Spleen (tissue), 11 donors: ENCODE measurements around the gene SRSF2. TPM values are rescaled to one million over a fixed set of nuclear protein-coding genes. Genes with fewer than 3 reads are reported as not detected.

Experiments
- DNase-seq: peaks from one replicate; pipeline ENCODE4 v3.0.0-alpha.2; 2020
- H3K27ac ChIP-seq, 8 donors: fragments of 200-600 bp; sonication (generic) in 7 of 8; 1 replicate in 4 of 8; 2 replicates in 4 of 8; pipeline versions ENCODE4 v1.5.0 to v1.8.0; 2016 to 2021; ENCODE audit warnings: inconsistent platforms in 4 of 8, mild to moderate bottlenecking in 4 of 8, moderate library complexity in 1 of 8
- H3K27me3 ChIP-seq, 7 donors: fragments of 200-600 bp; sonication (generic) in 6 of 7; replicated peaks in 1 of 7; 1 replicate in 4 of 7; 2 replicates in 3 of 7; pipeline versions ENCODE4 v1.5.0 to v1.8.0; 2016 to 2021; ENCODE audit warnings: inconsistent platforms in 3 of 7, mild to moderate bottlenecking in 1 of 7
- H3K36me3 ChIP-seq, 6 donors: fragments of 200-600 bp; sonication (generic) in 5 of 6; 1 replicate in 4 of 6; 2 replicates in 2 of 6; pipeline versions ENCODE4 v1.5.0 to v1.8.0; 2016 to 2021; ENCODE audit warnings: inconsistent platforms in 2 of 6
- H3K4me1 ChIP-seq, 6 donors: fragments of 200-600 bp; sonication (generic) in 5 of 6; 1 replicate in 3 of 6; 2 replicates in 3 of 6; pipeline versions ENCODE4 v1.5.0 to v1.8.0; 2016 to 2021; ENCODE audit warnings: inconsistent platforms in 3 of 6
- H3K4me3 ChIP-seq, 8 donors: fragments of 200-600 bp; sonication (generic) in 7 of 8; 1 replicate in 4 of 8; 2 replicates in 4 of 8; pipeline versions ENCODE4 v1.5.0 to v1.8.0; 2016 to 2021; ENCODE audit warnings: inconsistent platforms in 4 of 8, mild to moderate bottlenecking in 4 of 8, moderate library complexity in 2 of 8
- H3K9me3 ChIP-seq, 8 donors: fragments of 200-600 bp; sonication (generic) in 7 of 8; 1 replicate in 4 of 8; 2 replicates in 4 of 8; pipeline versions ENCODE4 v1.5.0 to v1.8.0; 2016 to 2021; ENCODE audit warnings: inconsistent platforms in 4 of 8
- CTCF ChIP-seq, 11 experiments: fragments of 200-600 bp in 7 of 11; fragments of 450-650 bp in 4 of 11; sonication (generic) in 4 of 11; IDR thresholded peaks in 8 of 11; conservative IDR thresholded peaks in 3 of 11; 1 replicate in 7 of 11; 2 replicates in 4 of 11; pipeline versions ENCODE4 v1.4.0 to v1.8.0; 2016 to 2021; ENCODE audit warnings: antibody characterized with exemption in 11 of 11, inconsistent platforms in 4 of 11, mild to moderate bottlenecking in 1 of 11
- POLR2A ChIP-seq, 3 donors: fragments of 450-650 bp; IDR thresholded peaks; one replicate each; pipeline ENCODE4 v1.5.1; 2017; ENCODE audit warnings: antibody characterized with exemption in 3 of 3, mild to moderate bottlenecking in 1 of 3
- POLR2AphosphoS5 ChIP-seq, 3 donors: sonication (generic); formaldehyde crosslinking; IDR thresholded peaks; one replicate each; pipeline ENCODE4 v1.5.1; 2017; ENCODE audit warnings: antibody characterized with exemption in 3 of 3
- WGBS, 5 donors: extraction: QIAGEN DNeasy Blood & Tissue Kit in 3 of 5; methylation state at CpG; one replicate each; pipeline versions ENCODE4 v1.1.5 to v1.1.7; 2013 to 2018; 5-methylcytosine and 5-hydroxymethylcytosine counted together
- intact Hi-C: fragments of 100-400 bp; cut with DNase I; formaldehyde crosslinking; loops from one replicate; pipeline ENCODE4 v1.15.0; 2023; ENCODE audit warnings: low total_unique reads
- polyA plus RNA-seq, 3 donors: library from polyadenylated mRNA; stranded (reverse); fragments of 200-250 nt; gene quantifications; one replicate each; pipeline ENCODE4 v1.2.1, GENCODE V29; 2013
- total RNA-seq, 7 donors: library from RNA; depleted of rRNA in 3 of 7; stranded (reverse); fragments of >200 nt in 3 of 7; fragmentation: NEBNext Ultra II Directional in 4 of 7; extraction: Animal tissue kit (Norgen Biotek cat#: 25700) in 4 of 7; gene quantifications; one replicate each; pipeline versions ENCODE4 v1.1.0 to v1.2.1, GENCODE V29; 2016 to 2021
- donor health status: healthy with polysubstance abuse.
- donor health status: DM: no; HTN: no; CAD: no; lungs with moderate emphysema.
- donor health status: DM: no; HTN: no; CAD: no.
- donor health status: Bipolar disorder and iron deficiency.
- donor health status: healthy.
- donor health status: DM: no; HTN: no; CAD: no.
- donor health status: DM: yes; HTN: yes; CAD: no.

Gene SRSF2
- total and polyA plus RNA-seq, 10 donors: 159 to 239 (median 196) TPM

GRCh38 chr17:76781056-76781982, 44.2 kb upstream of the SRSF2 start:
- intact Hi-C loops: no loop called here
- 90 to 92% (median 91%) methylated on average over 12 of the region's 12 CpGs for WGBS, 5 donors
- H3K36me3 ChIP-seq: peaks cover 3 to 100% (median 39%) of the 10 kb centered on the region in 6 donors
- no peaks in the 10 kb centered on the region for H3K9me3 ChIP-seq
- no peaks in the 10 kb centered on the region for H3K4me1 ChIP-seq
- no peak for DNase-seq
- TF ChIP-seq POLR2AphosphoS5 (IDR thresholded peaks at IDR 0.05) (no peak), POLR2A (IDR thresholded peaks at IDR 0.05) (no peak), CTCF (IDR thresholded peaks at IDR 0.05 in 8 of 11, conservative IDR thresholded peaks at IDR 0.05 in 3 of 11) (peak in 1 of 11 experiments; percentile 6)
- no peak overlapping the region for H3K4me3 ChIP-seq
- no peaks in the 10 kb centered on the region for H3K27me3 ChIP-seq
- no peak overlapping the region for H3K27ac ChIP-seq

GRCh38 chr17:76775021-76775600, 38.0 kb upstream of the SRSF2 start:
- intact Hi-C loops: no loop called here
- H3K9me3 ChIP-seq: no peaks in the 10 kb centered on the region

DNA sequence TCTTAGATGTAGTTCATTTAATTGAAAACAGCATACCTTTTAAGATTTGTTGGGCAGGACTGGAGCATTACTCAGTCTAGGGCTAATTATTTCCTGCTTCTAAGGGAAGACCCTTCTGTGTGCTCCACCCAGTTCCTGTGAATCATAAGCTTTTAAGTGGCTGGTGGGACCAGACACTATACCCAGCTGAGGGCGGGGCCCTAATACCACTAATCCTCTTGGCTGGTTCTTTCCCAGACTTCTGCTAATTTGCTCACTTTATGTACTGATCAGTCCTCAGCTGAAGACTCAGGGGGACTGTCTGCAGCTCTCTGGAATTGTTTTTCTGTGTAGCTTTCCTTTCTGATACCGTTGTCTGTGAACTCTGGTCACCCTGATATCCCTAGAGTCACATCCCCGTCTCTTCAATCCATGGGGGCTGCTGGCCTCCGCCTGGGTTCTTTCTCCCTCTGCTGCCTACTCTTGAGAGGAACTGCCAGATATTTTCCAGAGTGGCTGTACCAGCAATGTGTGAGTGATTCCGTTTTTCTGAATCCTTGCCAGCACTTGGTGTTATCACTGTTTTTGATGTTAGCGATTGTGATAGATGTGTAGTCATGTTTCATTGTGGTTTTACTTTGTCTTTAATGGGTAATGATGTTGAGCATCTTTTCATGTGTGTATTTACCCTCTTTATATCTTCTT, 35.9 kb upstream of the SRSF2 start:
- DNase-seq: no peak
- no peaks in the 10 kb centered on the region for H3K27me3 ChIP-seq
- intact Hi-C loops: no loop called here
- no peak for TF ChIP-seq CTCF (IDR thresholded peaks at IDR 0.05 in 8 of 11, conservative IDR thresholded peaks at IDR 0.05 in 3 of 11)
- TF ChIP-seq POLR2AphosphoS5 (IDR thresholded peaks at IDR 0.05): peak in 1 of 3 donors; percentile 10
- H3K36me3 ChIP-seq: peaks cover 3 to 100% (median 58%) of the 10 kb centered on the region in 6 donors
- peaks cover 0 to 16% (median 11%) of the 10 kb centered on the region in 6 donors for H3K4me1 ChIP-seq
- H3K4me3 ChIP-seq: no peak overlapping the region
- H3K27ac ChIP-seq: peak overlapping the region in 6 of 8 donors; percentile 53 to 70 (median 60)
- H3K9me3 ChIP-seq: no peaks in the 10 kb centered on the region
- 61 to 81% (median 65%) methylated on average over 6 of the region's 6 CpGs for WGBS, 5 donors

More at GRCh38 chr17:76775021-76775600, 38.0 kb upstream of the SRSF2 start:
- Histone ChIP-seq H3K4me1 (peaks cover 0 to 16% (median 11%) of the 10 kb centered on the region in 6 donors), H3K4me3 (no peak overlapping the region), H3K27ac (no peak overlapping the region), H3K27me3 (no peaks in the 10 kb centered on the region), H3K36me3 (peaks cover 3 to 100% (median 58%) of the 10 kb centered on the region in 6 donors)
- 92 to 95% (median 93%) methylated on average over 10 of the region's 10 CpGs for WGBS, 5 donors
- DNase-seq: no peak
- TF ChIP-seq POLR2AphosphoS5 (IDR thresholded peaks at IDR 0.05) (no peak), CTCF (IDR thresholded peaks at IDR 0.05 in 8 of 11, conservative IDR thresholded peaks at IDR 0.05 in 3 of 11) (no peak)
